Heart right ventricle (tissue), 16 donors: ENCODE measurements around the gene DNAH1. TPM values are rescaled to one million over a fixed set of nuclear protein-coding genes. Genes with fewer than 3 reads are reported as not detected.

Experiments used
- ATAC-seq, 8 donors: fragments of 200-7000 bp; cut with Tn5 transposase; one replicate each; pipeline ENCODE4 v1.9.1; 2020; ENCODE audit warnings: mild to moderate bottlenecking in 8 of 8, moderate library complexity in 8 of 8, moderate number of reproducible peaks in 1 of 8
- DNase-seq, 2 donors: peaks; one replicate each; pipeline ENCODE4 v3.0.0-alpha.2; 2020
- H3K27ac ChIP-seq, 10 donors: fragments of 200-600 bp; sonication (generic) in 2 of 10; one replicate each; pipeline versions ENCODE4 v1.5.0 to v1.8.0; 2020 to 2022; ENCODE audit warnings: mild to moderate bottlenecking in 3 of 10
- H3K27me3 ChIP-seq, 7 donors: fragments of 200-600 bp; one replicate each; pipeline ENCODE4 v1.8.0; 2021 to 2022; ENCODE audit warnings: mild to moderate bottlenecking in 2 of 7
- H3K36me3 ChIP-seq, 9 donors: fragments of 200-600 bp; sonication (generic) in 1 of 9; one replicate each; pipeline versions ENCODE4 v1.5.0 to v1.8.0; 2020 to 2022; ENCODE audit warnings: mild to moderate bottlenecking in 2 of 9
- H3K4me1 ChIP-seq, 9 donors: fragments of 200-600 bp; sonication (generic) in 1 of 9; one replicate each; pipeline versions ENCODE4 v1.5.0 to v1.8.0; 2020 to 2022; ENCODE audit warnings: mild to moderate bottlenecking in 4 of 9
- H3K4me3 ChIP-seq, 10 donors: fragments of 200-600 bp; sonication (generic) in 2 of 10; one replicate each; pipeline versions ENCODE4 v1.5.0 to v1.8.0; 2020 to 2022; ENCODE audit warnings: mild to moderate bottlenecking in 7 of 10, moderate library complexity in 2 of 10
- H3K9me3 ChIP-seq, 11 donors: fragments of 200-600 bp in 10 of 11; sonication (generic) in 2 of 11; one replicate each; pipeline versions ENCODE4 v1.5.0 to v1.8.0; 2013 to 2022; ENCODE audit warnings: mild to moderate bottlenecking in 2 of 11, control low read depth in 1 of 11, moderate library complexity in 1 of 11
- CTCF ChIP-seq, 9 donors: fragments of 200-600 bp; sonication (generic) in 2 of 9; IDR thresholded peaks; one replicate each; pipeline versions ENCODE4 v1.5.0 to v1.8.0; 2021 to 2022; ENCODE audit warnings: antibody characterized with exemption in 9 of 9, mild to moderate bottlenecking in 5 of 9, moderate library complexity in 1 of 9
- WGBS, 2 donors: extraction: QIAGEN DNeasy Blood & Tissue Kit; methylation state at CpG; one replicate each; pipeline ENCODE4 v1.1.7; 2013; ENCODE audit warnings: inconsistent platforms in 1 of 2; 5-methylcytosine and 5-hydroxymethylcytosine counted together
- intact Hi-C, 10 donors: fragments of 100-400 bp; cut with DNase I; formaldehyde crosslinking; loops; one replicate each; pipeline versions ENCODE4 v1.11.1 to v1.14.2; 2022
- polyA plus RNA-seq, 2 donors: library from polyadenylated mRNA; stranded (reverse); fragments of 200-250 nt; gene quantifications; one replicate each; pipeline ENCODE4 v1.2.3, GENCODE V29; 2013
- total RNA-seq, 10 donors: library from RNA; stranded (reverse); fragmentation: NEBNext Ultra II Directional in 3 of 10; extraction: Animal tissue kit (Norgen Biotek cat#: 25700) in 3 of 10; gene quantifications; one replicate each; pipeline versions ENCODE4 v1.2.1 to v1.2.4, GENCODE V29; 2021 to 2023
- donor health status: Arrhythmogenic right ventricular cardiomyopathy.
- donor health status: ischemic (EF 13 %, LVEDD 7.1; RV severe dilation, severe dysfunction).
- donor health status: healthy with polysubstance abuse.
- donor health status: DM: no; HTN: yes; CAD: no.
- donor health status: DM: no; HTN: no; CAD: no.
- donor health status: ischemic (EF 25% LVEDD 6.9; RV normal size, moderate dysfunction).
- donor health status: ischemic (EF 25% LVEDD 5.7; RV mildly dilated, moderate dysfunction).
- donor health status: healthy.
- donor health status: DM: yes; HTN: yes; CAD: no.
- donor health status: Ischemic cardiomyopathy.
- donor health status: ischemic (EF 35%, LVEDD 5.7; RV mildly dilated, moderate dysfunction).
- donor health status: nonischemic (EF 11% LVEDD 7.7; RV severe dilation, severe dysfunction).
- donor health status: DM: yes; HTN: yes; CAD: no.
- donor health status: PGD.
- donor health status: ischemic (EF 29% LVEDD 5.4; RV normal size, mild dysfunction).
- donor health status: nonischemic (EF 23%, LVEDD 6.1; RV moderate dilation, normal function).

Gene DNAH1
- total and polyA plus RNA-seq, 12 donors, result 0.99 to 6.4 (median 2.8) TPM

- DNase-seq (peak in 1 of 2 donors; percentile 72), ATAC-seq (peak in 6 of 8 donors; percentile 1 to 26 (median 20))
- intact Hi-C loops, result loop anchor here in 1 of 10 donors (1.0 kb wide), 1 partner anchor 13 kb away; the partner anchor contains the start of gene SEMA3G
- Histone ChIP-seq H3K9me3 (no peaks in the 10 kb centered on the region), H3K36me3 (no peaks in the 10 kb centered on the region), H3K27ac (peak overlapping the region; percentile 41 to 86 (median 72)), H3K27me3 (no peaks in the 10 kb centered on the region), H3K4me3 (no peak overlapping the region), H3K4me1 (peaks cover 34 to 89% (median 70%) of the 10 kb centered on the region in 9 donors)
- WGBS, 2 donors, result 22 to 28% methylated on average over 4 of the region's 4 CpGs
- no peak for TF ChIP-seq CTCF (IDR thresholded peaks at IDR 0.05)
Observed at GRCh38 chr3:52432691-52433141, 116.6 kb downstream of the DNAH1 start.

GRCh38 chr3:52433328-52433995 lies 117.3 kb downstream of the DNAH1 start:
- Histone ChIP-seq H3K9me3 (no peaks in the 10 kb centered on the region), H3K27ac (peak overlapping the region; percentile 41 to 86 (median 72)), H3K4me3 (no peak overlapping the region), H3K36me3 (no peaks in the 10 kb centered on the region), H3K4me1 (peaks cover 34 to 96% (median 70%) of the 10 kb centered on the region in 9 donors), H3K27me3 (no peaks in the 10 kb centered on the region)
- DNase-seq (no peak), ATAC-seq (peak in 1 of 8 donors; percentile 2)
- 42 to 45% methylated on average over 10 of the region's 10 CpGs for WGBS, 2 donors
- intact Hi-C loops, result loop anchor here in 1 of 10 donors (1.0 kb wide), 1 partner anchor 12 kb away; the partner anchor contains the start of gene SEMA3G
- TF ChIP-seq CTCF (IDR thresholded peaks at IDR 0.05), result no peak

- Histone ChIP-seq H3K27me3 (no peaks in the 10 kb centered on the region), H3K4me1 (peaks cover 34 to 97% (median 65%) of the 10 kb centered on the region in 9 donors), H3K9me3 (no peaks in the 10 kb centered on the region), H3K27ac (peak overlapping the region; percentile 41 to 86 (median 72)), H3K4me3 (no peak overlapping the region), H3K36me3 (no peaks in the 10 kb centered on the region)
- no peak for ATAC-seq
- 80 to 84% methylated on average over 6 of the region's 6 CpGs for WGBS, 2 donors
- no peak for DNase-seq
- TF ChIP-seq CTCF (IDR thresholded peaks at IDR 0.05), result no peak
- intact Hi-C loops, result loop anchor here in 1 of 10 donors (1.0 kb wide), 1 partner anchor 11 kb away; the partner anchor contains the start of gene SEMA3G
Observed at GRCh38 chr3:52433996-52434479, 117.9 kb downstream of the DNAH1 start.

- TF ChIP-seq CTCF (IDR thresholded peaks at IDR 0.05), result no peak
- intact Hi-C loops, result no loop called here
- Histone ChIP-seq H3K4me1 (peaks cover 34 to 95% (median 61%) of the 10 kb centered on the region in 9 donors), H3K4me3 (no peak overlapping the region), H3K36me3 (no peaks in the 10 kb centered on the region), H3K27me3 (no peaks in the 10 kb centered on the region), H3K9me3 (no peaks in the 10 kb centered on the region), H3K27ac (peak overlapping the region; percentile 5 to 86 (median 69))
- no peak for ATAC-seq
- WGBS, 2 donors, result 88 to 91% methylated on average over 9 of the region's 9 CpGs
- DNase-seq, result no peak
Observed at GRCh38 chr3:52434491-52435115, 118.5 kb downstream of the DNAH1 start.
